H1 (cell line): ENCODE measurements around the gene CISD1. TPM values are rescaled to one million over a fixed set of nuclear protein-coding genes. Genes with fewer than 3 reads are reported as not detected.

Experiments
- CHD1 ChIP-seq: IDR thresholded peaks from 2 replicates; pipeline ENCODE4 v1.6.1; 2012; ENCODE audit warnings: low read depth, low read length, improper control_type of control experiment
- JUN ChIP-seq: IDR thresholded peaks from 2 replicates; pipeline ENCODE4 v1.6.1; 2011; ENCODE audit warnings: low read depth, mild to moderate bottlenecking, improper control_type of control experiment, low read length
- RNF2 ChIP-seq: fragments of 200-900, 300-1000 bp; sonication (generic); IDR thresholded peaks from 2 replicates; pipeline ENCODE4 v1.7.1; 2016; ENCODE audit warnings: borderline replicate concordance, low read depth, mild to moderate bottlenecking, antibody characterized with exemption, low read length; ENCODE audit not compliant: poor library complexity, severe bottlenecking; ENCODE audit errors: missing control alignments
- RXRA ChIP-seq: IDR thresholded peaks from 2 replicates; pipeline ENCODE4 v1.6.1; 2011; ENCODE audit warnings: low read depth, mild to moderate bottlenecking, low read length, moderate library complexity; ENCODE audit not compliant: insufficient read depth
- SIRT6 ChIP-seq: IDR thresholded peaks from one replicate; pipeline ENCODE4 v1.7.1; 2012; ENCODE audit warnings: low read length, inconsistent platforms
- SUZ12 ChIP-seq: fragments of 200-600 bp; sonication (generic); IDR thresholded peaks from 2 replicates; pipeline ENCODE4 v1.6.1; 2012; ENCODE audit warnings: mild to moderate bottlenecking, inconsistent platforms, low read length, moderate library complexity, mixed read lengths
- TCF12 ChIP-seq: IDR thresholded peaks from 2 replicates; pipeline ENCODE4 v1.6.1; 2011; ENCODE audit warnings: low read depth, mild to moderate bottlenecking, low read length
- TEAD4 ChIP-seq: IDR thresholded peaks from 2 replicates; pipeline ENCODE4 v1.6.1; 2012; ENCODE audit warnings: low read depth, low read length, inconsistent platforms, mixed read lengths
- polyA plus RNA-seq, 7 experiments: library from polyadenylated mRNA; depleted of rRNA in 3 of 7; stranded (reverse) in 5 of 7; unstranded in 2 of 7; fragments of >200 nt in 5 of 7; fragments of 200-250 nt in 2 of 7; gene quantifications; 1 replicate in 5 of 7; 2 replicates in 1 of 7; 4 replicates in 1 of 7; pipeline versions ENCODE4 v1.2.1 to v1.2.3, GENCODE V29; 2011 to 2013; ENCODE audit warnings: missing spikeins in 2 of 7, mixed read lengths in 2 of 7
- total RNA-seq: library from RNA; stranded (reverse); fragmentation: NEBNext Ultra II Directional; extraction: Animal tissue kit (Norgen Biotek cat#: 25700); gene quantifications from 2 replicates; pipeline ENCODE4 v1.2.1, GENCODE V29; 2021
- TF ChIP-seq, protein P1 (sequence below): fragments of 300-600 bp; sonication (generic); IDR thresholded peaks from 2 replicates; pipeline ENCODE4 v1.7.1; 2012; ENCODE audit warnings: low read length, moderate library complexity, mild to moderate bottlenecking, inconsistent platforms; ENCODE audit not compliant: insufficient replicate concordance
- TF ChIP-seq, protein P2 (sequence below): IDR thresholded peaks from 2 replicates; pipeline ENCODE4 v1.6.1; 2012; ENCODE audit warnings: inconsistent platforms

Gene CISD1
- total and polyA plus RNA-seq, 2 of the 8 experiments (the other 6 are each of a cell fraction or from before 2014, with no cell fraction given): 22.6 to 43.2 TPM

DNA sequence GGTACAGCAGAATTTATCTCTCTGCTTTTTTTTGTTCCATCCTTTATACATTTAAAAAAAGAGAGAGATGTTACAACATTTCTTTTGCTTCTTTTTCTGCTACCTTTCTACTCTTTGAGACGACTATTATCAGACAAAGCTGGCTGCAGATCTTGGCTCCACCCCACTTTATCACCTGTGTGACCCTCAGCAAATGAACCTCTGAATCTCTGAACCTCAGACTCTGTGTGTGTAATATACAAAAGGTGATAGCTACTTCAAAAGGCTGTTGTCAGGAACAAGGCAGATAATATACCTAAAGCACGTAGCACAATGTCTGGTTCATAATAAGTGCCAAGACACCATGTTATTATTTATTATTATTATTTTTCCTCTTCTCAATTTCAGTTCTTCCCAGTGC is 33.3 kb downstream of the CISD1 start (continued):
- TF ChIP-seq, protein P1, sequence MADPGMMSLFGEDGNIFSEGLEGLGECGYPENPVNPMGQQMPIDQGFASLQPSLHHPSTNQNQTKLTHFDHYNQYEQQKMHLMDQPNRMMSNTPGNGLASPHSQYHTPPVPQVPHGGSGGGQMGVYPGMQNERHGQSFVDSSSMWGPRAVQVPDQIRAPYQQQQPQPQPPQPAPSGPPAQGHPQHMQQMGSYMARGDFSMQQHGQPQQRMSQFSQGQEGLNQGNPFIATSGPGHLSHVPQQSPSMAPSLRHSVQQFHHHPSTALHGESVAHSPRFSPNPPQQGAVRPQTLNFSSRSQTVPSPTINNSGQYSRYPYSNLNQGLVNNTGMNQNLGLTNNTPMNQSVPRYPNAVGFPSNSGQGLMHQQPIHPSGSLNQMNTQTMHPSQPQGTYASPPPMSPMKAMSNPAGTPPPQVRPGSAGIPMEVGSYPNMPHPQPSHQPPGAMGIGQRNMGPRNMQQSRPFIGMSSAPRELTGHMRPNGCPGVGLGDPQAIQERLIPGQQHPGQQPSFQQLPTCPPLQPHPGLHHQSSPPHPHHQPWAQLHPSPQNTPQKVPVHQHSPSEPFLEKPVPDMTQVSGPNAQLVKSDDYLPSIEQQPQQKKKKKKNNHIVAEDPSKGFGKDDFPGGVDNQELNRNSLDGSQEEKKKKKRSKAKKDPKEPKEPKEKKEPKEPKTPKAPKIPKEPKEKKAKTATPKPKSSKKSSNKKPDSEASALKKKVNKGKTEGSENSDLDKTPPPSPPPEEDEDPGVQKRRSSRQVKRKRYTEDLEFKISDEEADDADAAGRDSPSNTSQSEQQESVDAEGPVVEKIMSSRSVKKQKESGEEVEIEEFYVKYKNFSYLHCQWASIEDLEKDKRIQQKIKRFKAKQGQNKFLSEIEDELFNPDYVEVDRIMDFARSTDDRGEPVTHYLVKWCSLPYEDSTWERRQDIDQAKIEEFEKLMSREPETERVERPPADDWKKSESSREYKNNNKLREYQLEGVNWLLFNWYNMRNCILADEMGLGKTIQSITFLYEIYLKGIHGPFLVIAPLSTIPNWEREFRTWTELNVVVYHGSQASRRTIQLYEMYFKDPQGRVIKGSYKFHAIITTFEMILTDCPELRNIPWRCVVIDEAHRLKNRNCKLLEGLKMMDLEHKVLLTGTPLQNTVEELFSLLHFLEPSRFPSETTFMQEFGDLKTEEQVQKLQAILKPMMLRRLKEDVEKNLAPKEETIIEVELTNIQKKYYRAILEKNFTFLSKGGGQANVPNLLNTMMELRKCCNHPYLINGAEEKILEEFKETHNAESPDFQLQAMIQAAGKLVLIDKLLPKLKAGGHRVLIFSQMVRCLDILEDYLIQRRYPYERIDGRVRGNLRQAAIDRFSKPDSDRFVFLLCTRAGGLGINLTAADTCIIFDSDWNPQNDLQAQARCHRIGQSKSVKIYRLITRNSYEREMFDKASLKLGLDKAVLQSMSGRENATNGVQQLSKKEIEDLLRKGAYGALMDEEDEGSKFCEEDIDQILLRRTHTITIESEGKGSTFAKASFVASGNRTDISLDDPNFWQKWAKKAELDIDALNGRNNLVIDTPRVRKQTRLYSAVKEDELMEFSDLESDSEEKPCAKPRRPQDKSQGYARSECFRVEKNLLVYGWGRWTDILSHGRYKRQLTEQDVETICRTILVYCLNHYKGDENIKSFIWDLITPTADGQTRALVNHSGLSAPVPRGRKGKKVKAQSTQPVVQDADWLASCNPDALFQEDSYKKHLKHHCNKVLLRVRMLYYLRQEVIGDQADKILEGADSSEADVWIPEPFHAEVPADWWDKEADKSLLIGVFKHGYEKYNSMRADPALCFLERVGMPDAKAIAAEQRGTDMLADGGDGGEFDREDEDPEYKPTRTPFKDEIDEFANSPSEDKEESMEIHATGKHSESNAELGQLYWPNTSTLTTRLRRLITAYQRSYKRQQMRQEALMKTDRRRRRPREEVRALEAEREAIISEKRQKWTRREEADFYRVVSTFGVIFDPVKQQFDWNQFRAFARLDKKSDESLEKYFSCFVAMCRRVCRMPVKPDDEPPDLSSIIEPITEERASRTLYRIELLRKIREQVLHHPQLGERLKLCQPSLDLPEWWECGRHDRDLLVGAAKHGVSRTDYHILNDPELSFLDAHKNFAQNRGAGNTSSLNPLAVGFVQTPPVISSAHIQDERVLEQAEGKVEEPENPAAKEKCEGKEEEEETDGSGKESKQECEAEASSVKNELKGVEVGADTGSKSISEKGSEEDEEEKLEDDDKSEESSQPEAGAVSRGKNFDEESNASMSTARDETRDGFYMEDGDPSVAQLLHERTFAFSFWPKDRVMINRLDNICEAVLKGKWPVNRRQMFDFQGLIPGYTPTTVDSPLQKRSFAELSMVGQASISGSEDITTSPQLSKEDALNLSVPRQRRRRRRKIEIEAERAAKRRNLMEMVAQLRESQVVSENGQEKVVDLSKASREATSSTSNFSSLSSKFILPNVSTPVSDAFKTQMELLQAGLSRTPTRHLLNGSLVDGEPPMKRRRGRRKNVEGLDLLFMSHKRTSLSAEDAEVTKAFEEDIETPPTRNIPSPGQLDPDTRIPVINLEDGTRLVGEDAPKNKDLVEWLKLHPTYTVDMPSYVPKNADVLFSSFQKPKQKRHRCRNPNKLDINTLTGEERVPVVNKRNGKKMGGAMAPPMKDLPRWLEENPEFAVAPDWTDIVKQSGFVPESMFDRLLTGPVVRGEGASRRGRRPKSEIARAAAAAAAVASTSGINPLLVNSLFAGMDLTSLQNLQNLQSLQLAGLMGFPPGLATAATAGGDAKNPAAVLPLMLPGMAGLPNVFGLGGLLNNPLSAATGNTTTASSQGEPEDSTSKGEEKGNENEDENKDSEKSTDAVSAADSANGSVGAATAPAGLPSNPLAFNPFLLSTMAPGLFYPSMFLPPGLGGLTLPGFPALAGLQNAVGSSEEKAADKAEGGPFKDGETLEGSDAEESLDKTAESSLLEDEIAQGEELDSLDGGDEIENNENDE: no peak
- no peak for TF ChIP-seq RXRA
- TF ChIP-seq SIRT6: no peak
- TF ChIP-seq CHD1: no peak
- no peak for TF ChIP-seq SUZ12
- no peak for TF ChIP-seq JUN
- TF ChIP-seq, protein P2, sequence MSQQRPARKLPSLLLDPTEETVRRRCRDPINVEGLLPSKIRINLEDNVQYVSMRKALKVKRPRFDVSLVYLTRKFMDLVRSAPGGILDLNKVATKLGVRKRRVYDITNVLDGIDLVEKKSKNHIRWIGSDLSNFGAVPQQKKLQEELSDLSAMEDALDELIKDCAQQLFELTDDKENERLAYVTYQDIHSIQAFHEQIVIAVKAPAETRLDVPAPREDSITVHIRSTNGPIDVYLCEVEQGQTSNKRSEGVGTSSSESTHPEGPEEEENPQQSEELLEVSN: no peak
- TF ChIP-seq RNF2: no peak
- no peak for TF ChIP-seq TEAD4
- TF ChIP-seq TCF12: no peak
